Coronary artery (tissue), 2 donors: ENCODE data around the gene KCND2.

Experiments
- DNase-seq: peaks from one replicate; pipeline ENCODE4 v3.0.0-alpha.2; 2017; ENCODE audit warnings: low spot score
- H3K27ac ChIP-seq, 2 donors: fragments of 200-600 bp; sonication (generic); one replicate each; pipeline ENCODE4 v1.5.1; 2016 to 2019
- H3K4me3 ChIP-seq: fragments of 200-600 bp; sonication (generic); 2 replicates; pipeline ENCODE4 v1.5.1; 2016; ENCODE audit warnings: mild to moderate bottlenecking, moderate library complexity
- CTCF ChIP-seq: fragments of 200-600 bp; sonication (generic); IDR thresholded peaks from one replicate; pipeline ENCODE4 v1.5.1; 2019; ENCODE audit warnings: antibody characterized with exemption

The KCND2 gene

DNA sequence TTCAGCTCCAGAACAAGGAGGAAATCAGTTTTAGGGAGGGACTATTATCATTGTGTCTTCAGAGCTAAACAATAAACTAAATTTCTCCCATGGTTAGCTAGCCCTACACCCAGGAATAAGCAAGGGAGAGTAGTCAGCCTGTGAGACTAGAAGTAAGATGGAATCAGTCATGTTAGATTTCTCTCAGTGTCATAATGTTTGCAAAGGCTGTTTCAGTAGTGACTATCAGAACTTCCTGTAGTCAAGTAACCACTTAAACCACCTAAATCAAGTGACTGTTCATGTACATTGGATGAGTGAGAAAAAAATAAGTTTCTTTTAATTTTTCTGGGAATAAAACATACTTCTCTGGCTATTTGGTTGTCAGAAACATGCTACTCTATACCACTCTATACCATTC lies 121.6 kb downstream of the KCND2 start:
- Histone ChIP-seq H3K4me3 (no peak overlapping the region), H3K27ac (no peak overlapping the region)
- no peak for DNase-seq
- no peak for TF ChIP-seq CTCF

DNA sequence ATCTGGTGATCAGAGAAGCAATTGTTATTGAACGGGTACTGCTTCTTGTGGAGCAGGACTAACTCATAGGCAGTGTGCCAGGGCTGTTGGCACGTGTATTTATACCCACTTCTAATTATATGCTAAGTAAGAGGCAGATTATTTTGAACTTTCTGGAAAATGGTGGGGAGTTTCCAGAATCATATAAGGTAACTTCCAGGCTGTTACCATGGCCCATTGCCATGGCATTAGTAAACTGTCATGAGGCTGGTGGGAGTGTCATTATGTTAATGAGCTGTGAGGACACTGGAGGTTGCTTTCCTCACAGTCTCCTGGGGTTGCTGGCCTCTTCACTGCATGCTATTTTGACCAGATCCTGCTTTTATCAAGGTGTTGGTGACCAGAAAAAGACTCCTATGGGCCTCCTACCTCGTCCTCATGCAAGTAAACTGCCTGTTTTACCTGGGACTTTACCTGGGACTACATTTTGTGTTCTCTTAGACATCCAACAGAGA lies 122.6 kb downstream of the KCND2 start:
- Histone ChIP-seq H3K4me3 (no peak overlapping the region), H3K27ac (no peak overlapping the region)
- TF ChIP-seq CTCF: no peak
- DNase-seq: no peak

DNA sequence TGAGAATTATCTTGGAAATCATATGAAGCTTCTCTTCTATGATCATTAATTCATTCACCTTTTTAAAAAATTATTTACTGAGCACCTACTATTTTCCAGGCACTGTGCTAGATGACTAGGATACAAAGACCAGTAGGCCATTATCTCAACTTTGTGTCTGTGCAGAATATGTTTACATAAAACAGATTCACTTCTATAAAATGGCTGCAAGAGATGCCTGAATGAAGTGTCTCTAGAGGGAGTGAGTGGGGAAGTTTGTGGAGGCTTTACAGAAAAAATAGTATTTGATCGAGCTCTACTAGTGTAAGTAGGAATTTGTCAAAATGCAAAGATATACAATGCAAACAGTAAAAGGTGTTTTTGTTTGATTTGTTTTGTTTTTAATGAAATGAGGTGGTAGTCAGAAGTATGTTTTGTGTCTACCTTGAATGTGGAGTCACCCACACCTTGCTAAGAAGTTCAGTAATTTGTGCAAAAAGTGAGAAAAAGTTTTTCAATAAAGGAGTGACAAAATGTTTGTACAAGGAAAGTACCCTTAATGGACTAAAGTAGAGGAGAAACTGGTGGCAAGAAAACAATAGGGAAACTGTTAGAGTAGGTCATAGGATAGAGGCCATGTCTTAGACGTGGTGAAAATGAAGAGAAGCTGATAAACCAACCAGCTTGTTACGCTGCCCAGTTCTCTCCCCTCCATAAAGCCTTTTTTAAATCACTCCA lies 125.5 kb downstream of the KCND2 start:
- no peak for TF ChIP-seq CTCF
- Histone ChIP-seq H3K4me3 (no peak overlapping the region), H3K27ac (no peak overlapping the region)
- DNase-seq: no peak

DNA sequence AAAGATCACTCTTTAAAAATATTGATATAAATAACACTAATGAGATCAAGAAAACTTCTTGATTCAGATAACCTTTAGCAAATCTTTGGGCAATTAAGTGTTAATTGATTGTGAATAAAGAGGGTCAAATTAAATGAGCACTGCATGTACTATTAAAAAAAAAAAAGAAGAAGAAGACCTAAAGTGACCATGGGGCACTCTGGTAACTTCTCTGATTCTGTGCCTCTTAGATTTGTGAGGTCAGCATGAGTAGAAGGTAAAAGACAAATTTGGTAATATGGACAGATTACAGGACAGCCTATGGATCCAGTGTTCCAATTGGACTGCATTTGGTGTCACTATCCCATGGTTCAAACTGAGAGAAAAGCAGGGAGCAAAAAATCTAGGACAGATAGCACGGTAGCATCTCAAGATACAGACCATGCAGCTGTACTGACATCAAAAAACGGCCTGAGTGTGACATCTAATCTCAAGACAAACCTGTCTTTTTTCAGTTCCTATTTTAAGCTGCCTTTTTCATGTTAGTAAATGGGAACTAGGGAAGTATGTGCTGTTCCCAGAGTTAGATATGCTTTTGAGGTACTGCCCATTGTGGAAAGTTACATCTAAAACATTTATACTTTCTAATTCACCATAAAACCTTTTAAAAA lies 128.0 kb downstream of the KCND2 start:
- H3K4me3 ChIP-seq: no peak overlapping the region
- DNase-seq: no peak
- H3K27ac ChIP-seq: no peak overlapping the region
- TF ChIP-seq CTCF: no peak

DNA sequence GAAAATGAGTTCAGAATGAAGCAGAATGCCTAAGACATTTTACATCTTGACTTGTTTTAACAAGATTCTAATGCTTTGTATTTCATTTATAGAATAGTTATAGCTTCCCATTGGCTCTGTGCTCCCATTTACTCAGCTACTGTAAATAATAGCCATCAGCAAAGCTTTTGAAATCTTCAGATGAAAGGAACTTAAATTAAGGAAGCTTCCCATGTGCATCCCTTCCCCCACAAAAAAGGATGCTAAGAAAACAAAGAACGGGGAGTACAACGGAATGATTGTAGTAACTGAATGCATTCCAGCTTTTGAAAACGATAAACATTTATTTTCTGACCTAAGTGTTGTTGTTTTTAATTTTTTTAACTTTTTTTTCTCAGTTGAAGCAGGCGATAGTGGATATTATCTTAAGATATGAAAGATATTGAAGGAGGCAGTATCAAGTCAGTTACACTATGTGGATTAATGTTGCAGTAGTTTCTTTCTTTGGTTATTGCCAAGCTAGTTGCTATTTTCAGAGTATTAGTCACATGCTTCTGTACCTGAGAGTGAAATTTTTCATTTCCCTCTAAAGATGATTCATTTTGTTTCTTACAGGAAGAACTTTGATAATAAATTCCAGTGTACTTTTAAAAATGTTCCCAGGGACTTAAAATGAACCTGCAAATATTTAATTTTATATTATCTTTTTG lies 129.2 kb downstream of the KCND2 start:
- TF ChIP-seq CTCF: no peak
- H3K27ac ChIP-seq: no peak overlapping the region
- no peak overlapping the region for H3K4me3 ChIP-seq
- no peak for DNase-seq

- no peak for TF ChIP-seq CTCF
- Histone ChIP-seq H3K27ac (no peak overlapping the region), H3K4me3 (no peak overlapping the region)
- DNase-seq: no peak
Observed at GRCh38 chr7:120402801-120403200, 129.8 kb downstream of the KCND2 start.
